SJCRH30 (cell line): ENCODE data around the gene VSIG4. TPM values are rescaled to one million over a fixed set of nuclear protein-coding genes. Genes with fewer than 3 reads are reported as not detected.

Experiments used
- DNase-seq, 2 experiments: peaks; one replicate each; pipeline ENCODE4 v3.0.0-alpha.2; 2015 to 2020
- H3K27ac ChIP-seq: fragments of 250-450 bp; sonication (Bioruptor Pico); 2 replicates; pipeline ENCODE4 v1.5.1; 2020; ENCODE audit warnings: mild to moderate bottlenecking, moderate library complexity
- H3K27me3 ChIP-seq: fragments of 250-450 bp; sonication (Bioruptor Pico); 2 replicates; pipeline ENCODE4 v1.5.1; 2020; ENCODE audit warnings: mild to moderate bottlenecking, moderate library complexity
- H3K36me3 ChIP-seq: fragments of 250-450 bp; sonication (Bioruptor Pico); 2 replicates; pipeline ENCODE4 v1.5.1; 2020; ENCODE audit warnings: mild to moderate bottlenecking, moderate library complexity
- H3K4me1 ChIP-seq: fragments of 250-450 bp; sonication (Bioruptor Pico); 2 replicates; pipeline ENCODE4 v1.5.1; 2020; ENCODE audit warnings: mild to moderate bottlenecking, moderate library complexity
- H3K4me3 ChIP-seq: fragments of 250-450 bp; sonication (Bioruptor Pico); 2 replicates; pipeline ENCODE4 v1.5.1; 2020; ENCODE audit warnings: mild to moderate bottlenecking, moderate library complexity
- H3K9me3 ChIP-seq: fragments of 250-450 bp; sonication (Bioruptor Pico); replicated peaks from 2 replicates; pipeline ENCODE4 v1.5.1; 2020; ENCODE audit warnings: mild to moderate bottlenecking, moderate library complexity
- total RNA-seq: library from RNA; depleted of rRNA; stranded (reverse); fragments of >200 nt; shearing (Covaris generic); gene quantifications from 2 replicates; pipeline ENCODE4 v1.2.3, GENCODE V29; 2014

Gene VSIG4
- total RNA-seq, 1 experiment from 2014 or later: not detected

GRCh38 chrX:66004928-66005829 lies 34.7 kb downstream of the VSIG4 start:
- no peak overlapping the region for H3K27ac ChIP-seq
- no peak overlapping the region for H3K4me3 ChIP-seq
- DNase-seq: no peak
- no peaks in the 10 kb centered on the region for H3K27me3 ChIP-seq
- no peaks in the 10 kb centered on the region for H3K9me3 ChIP-seq
- H3K4me1 ChIP-seq: no peaks in the 10 kb centered on the region
- no peaks in the 10 kb centered on the region for H3K36me3 ChIP-seq

GRCh38 chrX:66002824-66003680 lies 36.8 kb downstream of the VSIG4 start:
- H3K9me3 ChIP-seq: no peaks in the 10 kb centered on the region
- H3K27ac ChIP-seq: no peak overlapping the region
- no peak overlapping the region for H3K4me3 ChIP-seq
- H3K27me3 ChIP-seq: no peaks in the 10 kb centered on the region
- H3K4me1 ChIP-seq: no peaks in the 10 kb centered on the region
- no peak for DNase-seq
- no peaks in the 10 kb centered on the region for H3K36me3 ChIP-seq

DNA sequence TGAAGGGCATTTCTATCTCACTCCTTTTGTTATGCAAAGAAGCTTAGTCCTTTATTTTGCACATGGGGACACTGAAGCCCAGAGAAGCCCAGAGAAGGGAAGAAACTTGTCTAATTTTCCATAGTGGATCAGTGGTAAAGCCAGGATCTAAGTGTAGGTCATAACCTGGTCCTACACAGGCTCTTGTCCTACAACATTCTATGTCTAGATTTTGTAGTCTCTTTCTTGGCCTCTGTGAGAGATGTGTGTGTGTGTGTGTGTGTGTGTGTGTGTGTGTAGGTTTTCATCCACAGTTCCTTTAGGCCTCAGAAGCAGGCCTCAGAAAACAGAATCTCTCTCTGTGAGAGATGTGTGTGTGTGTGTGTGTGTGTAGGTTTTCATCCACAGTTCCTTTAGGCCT lies 38.3 kb downstream of the VSIG4 start:
- H3K27me3 ChIP-seq: no peaks in the 10 kb centered on the region
- H3K9me3 ChIP-seq: no peaks in the 10 kb centered on the region

GRCh38 chrX:66000628-66001272 lies 39.1 kb downstream of the VSIG4 start:
- Histone ChIP-seq H3K27ac (no peak overlapping the region), H3K9me3 (no peaks in the 10 kb centered on the region), H3K4me3 (no peak overlapping the region), H3K4me1 (no peaks in the 10 kb centered on the region), H3K36me3 (no peaks in the 10 kb centered on the region), H3K27me3 (no peaks in the 10 kb centered on the region)
- no peak for DNase-seq

More for the DNA sequence above, 38.3 kb downstream of the VSIG4 start:
- DNase-seq: no peak
- Histone ChIP-seq H3K4me1 (no peaks in the 10 kb centered on the region), H3K27ac (no peak overlapping the region), H3K36me3 (no peaks in the 10 kb centered on the region), H3K4me3 (no peak overlapping the region)

- no peaks in the 10 kb centered on the region for H3K9me3 ChIP-seq
- no peaks in the 10 kb centered on the region for H3K36me3 ChIP-seq
- H3K4me3 ChIP-seq: no peak overlapping the region
- no peak for DNase-seq
- H3K27me3 ChIP-seq: no peaks in the 10 kb centered on the region
- no peak overlapping the region for H3K27ac ChIP-seq
- H3K4me1 ChIP-seq: no peaks in the 10 kb centered on the region
Measured at GRCh38 chrX:66000178-66000577, 39.7 kb downstream of the VSIG4 start.

GRCh38 chrX:65999563-66000148 lies 40.2 kb downstream of the VSIG4 start:
- Histone ChIP-seq H3K9me3 (no peaks in the 10 kb centered on the region), H3K36me3 (no peaks in the 10 kb centered on the region), H3K27ac (no peak overlapping the region), H3K27me3 (no peaks in the 10 kb centered on the region), H3K4me3 (no peak overlapping the region), H3K4me1 (no peaks in the 10 kb centered on the region)
- no peak for DNase-seq

GRCh38 chrX:65999029-65999562 lies 40.8 kb downstream of the VSIG4 start:
- Histone ChIP-seq H3K27me3 (no peaks in the 10 kb centered on the region), H3K9me3 (no peaks in the 10 kb centered on the region), H3K27ac (no peak overlapping the region), H3K4me1 (no peaks in the 10 kb centered on the region), H3K4me3 (no peak overlapping the region), H3K36me3 (no peaks in the 10 kb centered on the region)
- DNase-seq: no peak

GRCh38 chrX:65997978-65998717 lies 41.7 kb downstream of the VSIG4 start:
- DNase-seq: no peak
- Histone ChIP-seq H3K36me3 (no peaks in the 10 kb centered on the region), H3K4me1 (no peaks in the 10 kb centered on the region), H3K27ac (no peak overlapping the region), H3K27me3 (no peaks in the 10 kb centered on the region), H3K9me3 (no peaks in the 10 kb centered on the region), H3K4me3 (no peak overlapping the region)

GRCh38 chrX:65994519-65995506 lies 45.1 kb downstream of the VSIG4 start:
- Histone ChIP-seq H3K9me3 (no peaks in the 10 kb centered on the region), H3K4me3 (no peak overlapping the region), H3K4me1 (no peaks in the 10 kb centered on the region), H3K27me3 (no peaks in the 10 kb centered on the region), H3K36me3 (no peaks in the 10 kb centered on the region), H3K27ac (no peak overlapping the region)
- DNase-seq: no peak

DNA sequence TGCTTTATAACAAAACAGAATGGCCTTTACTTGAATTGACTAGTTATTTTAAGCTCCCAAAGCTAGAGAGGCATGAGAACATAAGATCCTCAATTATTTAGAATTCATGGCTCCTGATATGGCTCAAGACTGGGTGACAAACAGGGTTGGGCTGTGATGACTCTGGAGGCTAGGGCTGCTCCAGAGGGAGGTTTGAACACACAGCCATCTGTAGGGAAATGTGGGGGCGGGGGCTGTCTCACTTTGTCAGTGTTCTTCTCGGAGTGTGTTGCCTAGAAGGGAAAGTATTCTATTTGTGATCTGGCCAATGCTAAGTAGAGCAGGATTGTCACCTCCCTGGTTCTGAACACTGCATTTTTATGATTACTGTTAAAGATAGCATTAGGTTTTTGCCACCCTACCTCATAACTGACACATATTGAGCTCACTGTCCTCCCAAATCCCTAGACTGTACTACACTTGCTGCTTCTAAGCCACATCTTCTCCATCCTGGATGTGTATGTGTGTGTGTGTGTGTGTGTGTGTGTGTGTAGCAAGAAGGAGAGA lies 45.9 kb downstream of the VSIG4 start:
- Histone ChIP-seq H3K9me3 (no peaks in the 10 kb centered on the region), H3K36me3 (no peaks in the 10 kb centered on the region), H3K4me3 (no peak overlapping the region), H3K27ac (no peak overlapping the region), H3K4me1 (no peaks in the 10 kb centered on the region), H3K27me3 (no peaks in the 10 kb centered on the region)
- DNase-seq: no peak

DNA sequence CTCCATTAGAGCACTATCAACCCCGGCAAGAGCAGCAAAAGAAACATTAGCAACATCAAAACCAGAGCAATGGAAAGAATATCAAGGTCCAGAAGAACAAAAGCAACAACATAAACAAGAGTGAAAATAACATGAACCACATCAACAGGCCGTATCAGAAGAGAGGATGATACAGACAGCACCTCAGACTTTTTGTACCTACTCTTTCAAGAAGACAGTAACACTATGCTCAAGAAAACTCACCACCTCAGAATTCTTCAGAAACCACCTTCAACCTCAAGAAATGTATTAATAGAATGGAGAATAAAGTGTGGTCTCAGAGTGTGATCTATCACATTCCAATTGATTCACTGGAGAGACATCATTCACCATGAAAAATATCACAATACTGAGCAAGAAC lies 46.5 kb downstream of the VSIG4 start:
- H3K36me3 ChIP-seq: no peaks in the 10 kb centered on the region
- H3K4me1 ChIP-seq: no peaks in the 10 kb centered on the region
- no peak overlapping the region for H3K27ac ChIP-seq
- DNase-seq: no peak
- H3K4me3 ChIP-seq: no peak overlapping the region
- no peaks in the 10 kb centered on the region for H3K27me3 ChIP-seq
- H3K9me3 ChIP-seq: no peaks in the 10 kb centered on the region

GRCh38 chrX:65990702-65991101 lies 49.2 kb downstream of the VSIG4 start:
- no peak for DNase-seq
- Histone ChIP-seq H3K36me3 (no peaks in the 10 kb centered on the region), H3K4me1 (no peaks in the 10 kb centered on the region), H3K4me3 (no peak overlapping the region), H3K27me3 (no peaks in the 10 kb centered on the region), H3K9me3 (no peaks in the 10 kb centered on the region), H3K27ac (no peak overlapping the region)

- no peak for DNase-seq
- no peaks in the 10 kb centered on the region for H3K4me1 ChIP-seq
- H3K27me3 ChIP-seq: no peaks in the 10 kb centered on the region
- H3K27ac ChIP-seq: no peak overlapping the region
- no peak overlapping the region for H3K4me3 ChIP-seq
- no peaks in the 10 kb centered on the region for H3K36me3 ChIP-seq
- H3K9me3 ChIP-seq: no peaks in the 10 kb centered on the region
Measured at GRCh38 chrX:65987811-65988210, 52.1 kb downstream of the VSIG4 start.
